Hepatocyte (in vitro differentiated cells): Measurements from ENCODE around the gene PFDN6.

Experiments
- CTCF ChIP-seq: fragments of 200-600 bp; sonication (generic); IDR thresholded peaks from 2 replicates; pipeline ENCODE4 v1.5.1; 2016; ENCODE audit warnings: antibody characterized with exemption, mild to moderate bottlenecking; ENCODE audit not compliant: poor library complexity
- EZH2 ChIP-seq: fragments of 200-600 bp; sonication (generic); IDR thresholded peaks from 2 replicates; pipeline ENCODE4 v1.6.1; 2016; ENCODE audit warnings: antibody characterized with exemption, mild to moderate bottlenecking, borderline replicate concordance
- EZH2phosphoT487 ChIP-seq: fragments of 200-600 bp; sonication (generic); IDR thresholded peaks from one replicate; pipeline ENCODE4 v1.6.1; 2018; ENCODE audit warnings: antibody characterized with exemption, mild to moderate bottlenecking, low read depth, moderate library complexity; ENCODE audit not compliant: unreplicated experiment, severe bottlenecking

- no peak for TF ChIP-seq CTCF
- no peak for TF ChIP-seq EZH2
- no peak for TF ChIP-seq EZH2phosphoT487
These were observed 49.8 kb downstream of the PFDN6 start for GRCh38 chr6:33339193-33339592.
